Neural cell (in vitro differentiated cells): ENCODE results near the gene ESR1. TPM values are rescaled to one million over a fixed set of nuclear protein-coding genes. Genes with fewer than 3 reads are reported as not detected.

Source experiments
- H2AFZ ChIP-seq: fragments of 200-600, 300-800 bp; sonication (generic), shearing (Covaris generic); 2 replicates; pipeline ENCODE4 v1.6.0; 2014; ENCODE audit warnings: low read depth, mild to moderate bottlenecking, antibody characterized with exemption, low read length, moderate library complexity
- H3F3A ChIP-seq: fragments of 200-600 bp; shearing (Covaris generic); 2 replicates; pipeline ENCODE4 v1.6.1; 2016; ENCODE audit warnings: mild to moderate bottlenecking, moderate library complexity, mixed read lengths, antibody characterized with exemption, low read length; ENCODE audit not compliant: insufficient read depth, poor library complexity, severe bottlenecking
- H3K27ac ChIP-seq: fragments of 200-600, 300-800 bp; sonication (generic), shearing (Covaris generic); 2 replicates; pipeline ENCODE4 v1.5.1; 2014; ENCODE audit warnings: mild to moderate bottlenecking, low read length, moderate library complexity
- H3K27me3 ChIP-seq: fragments of 300-800, 200-600 bp; sonication (generic), shearing (Covaris generic); 2 replicates; pipeline ENCODE4 v1.6.0; 2014; ENCODE audit warnings: mild to moderate bottlenecking, low read depth, low read length, moderate library complexity; ENCODE audit not compliant: insufficient read depth
- H3K36me3 ChIP-seq: fragments of 300-800, 200-600 bp; sonication (generic), shearing (Covaris generic); 2 replicates; pipeline ENCODE4 v1.5.1; 2014; ENCODE audit warnings: mild to moderate bottlenecking, antibody characterized with exemption, low read length, moderate library complexity; ENCODE audit not compliant: insufficient read depth
- H3K4me2 ChIP-seq: fragments of 300-800, 200-600 bp; sonication (generic), shearing (Covaris generic); 2 replicates; pipeline ENCODE4 v1.6.0; 2014; ENCODE audit warnings: mild to moderate bottlenecking, low read length
- H3K4me3 ChIP-seq: fragments of 300-800, 200-600 bp; sonication (generic), shearing (Covaris generic); 2 replicates; pipeline ENCODE4 v1.5.1; 2014; ENCODE audit warnings: mild to moderate bottlenecking, low read length, moderate library complexity
- H3K79me2 ChIP-seq: fragments of 200-600 bp; shearing (Covaris generic); replicated peaks from 2 replicates; pipeline ENCODE4 v1.6.0; 2014; ENCODE audit warnings: mild to moderate bottlenecking, low read length, moderate library complexity; ENCODE audit not compliant: insufficient read depth
- H3K9ac ChIP-seq: fragments of 300-800, 200-600 bp; sonication (generic), shearing (Covaris generic); 2 replicates; pipeline ENCODE4 v1.6.1; 2016; ENCODE audit warnings: mild to moderate bottlenecking, low read length, mixed read lengths
- H3K9me2 ChIP-seq: fragments of 200-600 bp; shearing (Covaris generic); 2 replicates; pipeline ENCODE4 v1.6.1; 2016; ENCODE audit warnings: mild to moderate bottlenecking, low read length, mixed read lengths; ENCODE audit not compliant: insufficient read depth
- H3K9me3 ChIP-seq: fragments of 200-600, 300-800 bp; sonication (generic), shearing (Covaris generic); 2 replicates; pipeline ENCODE4 v1.6.1; 2016; ENCODE audit warnings: mild to moderate bottlenecking, mixed run types, low read length, moderate library complexity, mixed read lengths
- H4K20me1 ChIP-seq: fragments of 200-600 bp; shearing (Covaris generic); 2 replicates; pipeline ENCODE4 v1.6.1; 2016; ENCODE audit warnings: mild to moderate bottlenecking, mixed run types; ENCODE audit not compliant: insufficient read depth
- CTCF ChIP-seq: fragments of 450-650 bp; IDR thresholded peaks from 2 replicates; pipeline ENCODE4 v1.5.1; 2014; ENCODE audit warnings: antibody characterized with exemption, mild to moderate bottlenecking, moderate library complexity; ENCODE audit not compliant: poor library complexity, severe bottlenecking
- EP300 ChIP-seq: fragments of 450-650 bp; conservative IDR thresholded peaks from 2 replicates; pipeline ENCODE4 v1.6.1; 2014; ENCODE audit warnings: antibody characterized with exemption, mild to moderate bottlenecking, moderate library complexity; ENCODE audit not compliant: poor library complexity, severe bottlenecking
- EZH2 ChIP-seq: fragments of 200-600, 300-800 bp; shearing (Covaris generic), sonication (generic); IDR thresholded peaks from 2 replicates; pipeline ENCODE4 v1.6.1; 2014; ENCODE audit warnings: antibody characterized with exemption, low read length, borderline replicate concordance, mild to moderate bottlenecking; ENCODE audit not compliant: insufficient read depth, poor library complexity, severe bottlenecking
- MXI1 ChIP-seq: fragments of 450-650 bp; conservative IDR thresholded peaks from 2 replicates; pipeline ENCODE4 v1.6.1; 2014; ENCODE audit warnings: antibody characterized with exemption, mild to moderate bottlenecking; ENCODE audit not compliant: poor library complexity, severe bottlenecking
- POLR2AphosphoS5 ChIP-seq: IDR thresholded peaks from 2 replicates; pipeline ENCODE4 v1.6.1; 2012
- RAD21 ChIP-seq: fragments of 450-650 bp; conservative IDR thresholded peaks from 2 replicates; pipeline ENCODE4 v1.6.1; 2014; ENCODE audit warnings: antibody characterized with exemption, mild to moderate bottlenecking, moderate library complexity
- REST ChIP-seq: IDR thresholded peaks from 2 replicates; pipeline ENCODE4 v1.6.1; 2012; ENCODE audit warnings: borderline replicate concordance
- SMC3 ChIP-seq: fragments of 450-650 bp; conservative IDR thresholded peaks from 2 replicates; pipeline ENCODE4 v1.6.1; 2014; ENCODE audit warnings: antibody characterized with exemption, mild to moderate bottlenecking, moderate library complexity; ENCODE audit not compliant: poor library complexity
- TAF1 ChIP-seq: IDR thresholded peaks from 2 replicates; pipeline ENCODE4 v1.6.1; 2012; ENCODE audit warnings: low read depth
- polyA plus RNA-seq: library from polyadenylated mRNA; depleted of rRNA; stranded (reverse); fragments of >200 nt; gene quantifications from 2 replicates; pipeline ENCODE4 v1.2.3, GENCODE V29; 2014

Gene ESR1
- polyA plus RNA-seq, 1 donor from 2014 or later, result 0.14 TPM

- Histone ChIP-seq H3K9me3 (no peaks in the 10 kb centered on the region), H3K27me3 (no peaks in the 10 kb centered on the region), H2AFZ (no peak overlapping the region), H3K36me3 (peaks cover 6% of the 10 kb centered on the region), H3K27ac (no peak overlapping the region), H4K20me1 (no peaks in the 10 kb centered on the region), H3K9me2 (no peaks in the 10 kb centered on the region), H3K4me2 (no peak overlapping the region), H3F3A (no peaks in the 10 kb centered on the region), H3K79me2 (no peaks in the 10 kb centered on the region), H3K4me3 (no peak overlapping the region), H3K9ac (no peak overlapping the region)
- TF ChIP-seq REST, result no peak
- no peak for TF ChIP-seq EP300
- no peak for TF ChIP-seq EZH2
- no peak for TF ChIP-seq TAF1
- TF ChIP-seq CTCF, result no peak
These were observed 344.4 kb downstream of the ESR1 start for GRCh38 chr6:152151920-152152319.

DNA sequence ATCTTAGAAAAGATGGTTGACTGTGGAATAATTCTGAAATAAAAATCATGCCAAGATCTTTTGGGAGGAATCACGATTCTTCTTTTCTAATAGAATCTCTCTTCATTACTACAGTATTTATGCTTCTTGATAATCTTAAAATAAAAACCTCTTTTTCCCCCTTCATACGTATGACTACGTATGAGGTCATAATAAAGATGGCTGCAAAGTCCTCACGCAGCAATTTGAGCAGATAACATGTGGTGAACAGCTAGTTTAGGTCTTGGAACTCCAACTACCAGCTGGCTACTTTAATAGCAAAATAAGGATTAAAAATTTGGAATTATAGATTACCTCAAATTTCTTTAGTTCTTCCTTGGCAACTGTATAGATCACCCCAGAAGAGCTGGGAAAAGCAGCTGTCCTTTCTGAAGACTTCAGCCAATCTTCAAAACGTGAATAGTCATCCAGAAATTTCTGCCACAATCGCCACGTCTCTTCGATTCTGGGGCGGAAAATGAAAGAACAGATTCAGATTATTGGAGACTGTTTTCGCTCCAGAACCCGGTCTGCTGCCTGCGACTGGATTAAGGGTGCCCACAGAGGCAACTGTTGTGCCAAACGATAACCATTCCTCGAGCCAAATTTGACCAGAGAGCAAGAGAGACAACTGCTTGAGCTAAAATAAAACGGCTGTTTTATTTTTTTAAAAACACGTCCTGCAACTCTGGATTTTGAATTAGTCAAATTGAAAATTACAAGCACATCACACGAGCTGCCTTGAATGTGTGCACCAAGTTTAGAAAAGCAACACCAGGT, 347.3 kb downstream of the ESR1 start:
- no peaks in the 10 kb centered on the region for H3K27me3 ChIP-seq
- H2AFZ ChIP-seq, result no peak overlapping the region
- H3K9ac ChIP-seq, result no peak overlapping the region
- no peak overlapping the region for H3K27ac ChIP-seq
- no peaks in the 10 kb centered on the region for H3K9me3 ChIP-seq
- H4K20me1 ChIP-seq, result no peaks in the 10 kb centered on the region
- peaks cover 1% of the 10 kb centered on the region for H3K36me3 ChIP-seq
- no peak for TF ChIP-seq POLR2AphosphoS5
- no peak for TF ChIP-seq EZH2
- TF ChIP-seq MXI1, result no peak
- no peak for TF ChIP-seq REST
- no peak for TF ChIP-seq CTCF
- no peak for TF ChIP-seq SMC3
- TF ChIP-seq TAF1, result no peak
- TF ChIP-seq EP300, result no peak
- no peak for TF ChIP-seq RAD21
- no peaks in the 10 kb centered on the region for H3F3A ChIP-seq
- H3K4me3 ChIP-seq, result no peak overlapping the region
- H3K9me2 ChIP-seq, result no peaks in the 10 kb centered on the region
- H3K79me2 ChIP-seq, result no peaks in the 10 kb centered on the region
- no peak overlapping the region for H3K4me2 ChIP-seq
